NT2/D1 (cell line): Measurements from ENCODE around the gene RBM43.

Experiments
- DNase-seq: peaks from one replicate; pipeline ENCODE4 v3.0.0-alpha.2; 2011; ENCODE audit warnings: low read depth, low spot score
- H3K27me3 ChIP-seq: 2 replicates; pipeline ENCODE4 v1.6.0; 2011; ENCODE audit warnings: mild to moderate bottlenecking; ENCODE audit not compliant: insufficient read length, insufficient read depth
- H3K36me3 ChIP-seq: 2 replicates; pipeline ENCODE4 v1.6.1; 2011; ENCODE audit warnings: mild to moderate bottlenecking, low read length, mixed read lengths; ENCODE audit not compliant: insufficient read depth, insufficient read length
- H3K4me1 ChIP-seq: 2 replicates; pipeline ENCODE4 v1.5.1; 2011; ENCODE audit not compliant: insufficient read depth, insufficient read length
- H3K4me3 ChIP-seq: 2 replicates; pipeline ENCODE4 v1.5.1; 2011; ENCODE audit warnings: low read depth; ENCODE audit not compliant: insufficient read length
- H3K9ac ChIP-seq: 2 replicates; pipeline ENCODE4 v1.6.0; 2011; ENCODE audit warnings: low read depth; ENCODE audit not compliant: insufficient read length
- H3K9me3 ChIP-seq: 2 replicates; pipeline ENCODE4 v1.5.1; 2011; ENCODE audit warnings: mild to moderate bottlenecking, low read length; ENCODE audit not compliant: insufficient read depth
- SUZ12 ChIP-seq: IDR thresholded peaks from 2 replicates; pipeline ENCODE4 v1.6.1; 2011; ENCODE audit not compliant: insufficient read length, insufficient read depth; ENCODE audit errors: extremely low read depth
- YY1 ChIP-seq: IDR thresholded peaks from 2 replicates; pipeline ENCODE4 v1.6.1; 2011; ENCODE audit not compliant: insufficient read length, insufficient read depth
- ZNF274 ChIP-seq: IDR thresholded peaks from 2 replicates; pipeline ENCODE4 v1.6.1; 2011; ENCODE audit warnings: mild to moderate bottlenecking, low read depth, low read length

The RBM43 gene

GRCh38 chr2:151292546-151292945 is 30.9 kb upstream of the RBM43 start:
- Histone ChIP-seq H3K4me1 (no peaks in the 10 kb centered on the region), H3K4me3 (no peak overlapping the region), H3K9ac (no peak overlapping the region), H3K27me3 (no peaks in the 10 kb centered on the region), H3K36me3 (no peaks in the 10 kb centered on the region), H3K9me3 (no peaks in the 10 kb centered on the region)
- DNase-seq, result no peak
- TF ChIP-seq ZNF274 (no peak), YY1 (no peak), SUZ12 (no peak)

GRCh38 chr2:151292141-151292540 is 30.5 kb upstream of the RBM43 start:
- no peak for DNase-seq

GRCh38 chr2:151291224-151291623 is 29.6 kb upstream of the RBM43 start:
- Histone ChIP-seq H3K36me3 (no peaks in the 10 kb centered on the region), H3K4me1 (no peaks in the 10 kb centered on the region), H3K27me3 (no peaks in the 10 kb centered on the region), H3K9ac (no peak overlapping the region), H3K4me3 (no peak overlapping the region), H3K9me3 (no peaks in the 10 kb centered on the region)
- DNase-seq, result no peak
- TF ChIP-seq SUZ12, result no peak
- TF ChIP-seq ZNF274, result no peak
- no peak for TF ChIP-seq YY1

More at GRCh38 chr2:151292141-151292540, 30.5 kb upstream of the RBM43 start:
- Histone ChIP-seq H3K9me3 (no peaks in the 10 kb centered on the region), H3K4me3 (no peak overlapping the region), H3K9ac (no peak overlapping the region), H3K4me1 (no peaks in the 10 kb centered on the region), H3K27me3 (no peaks in the 10 kb centered on the region), H3K36me3 (no peaks in the 10 kb centered on the region)
- TF ChIP-seq SUZ12 (no peak), ZNF274 (no peak), YY1 (no peak)

GRCh38 chr2:151289972-151290866 is 28.6 kb upstream of the RBM43 start:
- H3K9me3 ChIP-seq, result no peaks in the 10 kb centered on the region
- H3K4me3 ChIP-seq, result peak overlapping the region; percentile 63
- no peaks in the 10 kb centered on the region for H3K36me3 ChIP-seq
- TF ChIP-seq YY1, result no peak
- TF ChIP-seq SUZ12, result no peak
- no peak for TF ChIP-seq ZNF274
- H3K9ac ChIP-seq, result peak overlapping the region; percentile 88
- no peaks in the 10 kb centered on the region for H3K27me3 ChIP-seq
- no peak for DNase-seq
- H3K4me1 ChIP-seq, result no peaks in the 10 kb centered on the region

GRCh38 chr2:151287513-151288250 is 26.0 kb upstream of the RBM43 start:
- H3K9me3 ChIP-seq, result no peaks in the 10 kb centered on the region
- TF ChIP-seq YY1, result no peak
- no peak for TF ChIP-seq SUZ12
- TF ChIP-seq ZNF274, result no peak
- H3K4me3 ChIP-seq, result no peak overlapping the region
- H3K36me3 ChIP-seq, result no peaks in the 10 kb centered on the region
- no peak overlapping the region for H3K9ac ChIP-seq
- H3K4me1 ChIP-seq, result no peaks in the 10 kb centered on the region
- H3K27me3 ChIP-seq, result no peaks in the 10 kb centered on the region
- no peak for DNase-seq

GRCh38 chr2:151282401-151282800 is 20.7 kb upstream of the RBM43 start:
- H3K4me1 ChIP-seq, result no peaks in the 10 kb centered on the region
- H3K36me3 ChIP-seq, result peaks cover 6% of the 10 kb centered on the region
- no peak for DNase-seq
- no peaks in the 10 kb centered on the region for H3K9me3 ChIP-seq
- TF ChIP-seq YY1, result no peak
- no peak for TF ChIP-seq SUZ12
- TF ChIP-seq ZNF274, result no peak
- no peak overlapping the region for H3K9ac ChIP-seq
- no peak overlapping the region for H3K4me3 ChIP-seq
- H3K27me3 ChIP-seq, result no peaks in the 10 kb centered on the region

- H3K9me3 ChIP-seq, result no peaks in the 10 kb centered on the region
- H3K27me3 ChIP-seq, result no peaks in the 10 kb centered on the region
- TF ChIP-seq ZNF274, result no peak
- TF ChIP-seq YY1, result no peak
- no peak for TF ChIP-seq SUZ12
- H3K9ac ChIP-seq, result no peak overlapping the region
- H3K4me3 ChIP-seq, result no peak overlapping the region
- H3K4me1 ChIP-seq, result no peaks in the 10 kb centered on the region
- peaks cover 9% of the 10 kb centered on the region for H3K36me3 ChIP-seq
- no peak for DNase-seq
Measured at GRCh38 chr2:151280271-151280670, 18.6 kb upstream of the RBM43 start.
